H1 (cell line): ENCODE data around the gene PHTF2. TPM values are rescaled to one million over a fixed set of nuclear protein-coding genes. Genes with fewer than 3 reads are reported as not detected.
A peak's percentile ranks its signal among the peaks of the same experiment; 100 is the strongest.

Source experiments
- ASH2L ChIP-seq: fragments of 200-600, 300-600 bp; sonication (generic); IDR thresholded peaks from one replicate; pipeline ENCODE4 v1.7.1; 2017; ENCODE audit warnings: low read length
- ATF2 ChIP-seq: IDR thresholded peaks from 2 replicates; pipeline ENCODE4 v1.6.1; 2012; ENCODE audit warnings: low read length, inconsistent platforms
- CBX5 ChIP-seq: fragments of 300-800, 300-1000 bp; sonication (generic); IDR thresholded peaks from 2 replicates; pipeline ENCODE4 v1.7.1; 2016; ENCODE audit warnings: antibody characterized with exemption, low read length, low read depth
- CHD2 ChIP-seq: IDR thresholded peaks from 2 replicates; pipeline ENCODE4 v1.6.1; 2012; ENCODE audit warnings: low read length, improper control_type of control experiment
- CTCF ChIP-seq, 3 experiments: IDR thresholded peaks; 1 replicate in 2 of 3; 2 replicates in 1 of 3; pipeline versions ENCODE4 v1.5.1 to v1.6.1; 2011; ENCODE audit warnings: low read length in 3 of 3, mild to moderate bottlenecking in 3 of 3, inconsistent platforms in 2 of 3, low read depth in 1 of 3, moderate library complexity in 1 of 3; ENCODE audit not compliant: insufficient read depth in 1 of 3; ENCODE audit errors: control extremely low read depth in 1 of 3
- FOSL1 ChIP-seq: IDR thresholded peaks from 2 replicates; pipeline ENCODE4 v1.6.1; 2011; ENCODE audit warnings: mild to moderate bottlenecking, low read depth, low read length, moderate library complexity; ENCODE audit not compliant: insufficient read depth
- HDAC2 ChIP-seq, 2 experiments: fragments of 300-600 bp in 1 of 2; sonication (generic) in 1 of 2; IDR thresholded peaks; 2 replicates each; pipeline ENCODE4 v1.6.1; 2011 to 2012; ENCODE audit warnings: low read depth in 2 of 2, low read length in 2 of 2, mild to moderate bottlenecking in 2 of 2, moderate library complexity in 2 of 2, borderline replicate concordance in 1 of 2, inconsistent platforms in 1 of 2
- JUND ChIP-seq: IDR thresholded peaks from 2 replicates; pipeline ENCODE4 v1.6.1; 2011; ENCODE audit warnings: mild to moderate bottlenecking, improper control_type of control experiment, low read length
- KDM5A ChIP-seq: fragments of 200-600 bp; IDR thresholded peaks from 2 replicates; pipeline ENCODE4 v1.7.1; 2012; ENCODE audit warnings: mild to moderate bottlenecking, low read length, inconsistent platforms, mixed read lengths
- MAFK ChIP-seq: IDR thresholded peaks from 2 replicates; pipeline ENCODE4 v1.6.1; 2012; ENCODE audit warnings: low read depth, mild to moderate bottlenecking, improper control_type of control experiment, low read length
- NRF1 ChIP-seq: IDR thresholded peaks from 2 replicates; pipeline ENCODE4 v1.6.1; 2011; ENCODE audit warnings: mild to moderate bottlenecking, low read depth, low read length, improper control_type of control experiment
- PHF8 ChIP-seq: fragments of 200-600 bp; sonication (generic); conservative IDR thresholded peaks from 2 replicates; pipeline ENCODE4 v1.7.1; 2012; ENCODE audit warnings: low read depth, mild to moderate bottlenecking, inconsistent platforms, low read length, moderate library complexity
- POLR2A ChIP-seq, 2 experiments: IDR thresholded peaks; 1 replicate in 1 of 2; 2 replicates in 1 of 2; pipeline ENCODE4 v1.6.1; 2011; ENCODE audit warnings: low read depth in 2 of 2, low read length in 2 of 2, mild to moderate bottlenecking in 2 of 2; ENCODE audit errors: control extremely low read depth in 1 of 2
- POLR2AphosphoS5 ChIP-seq: IDR thresholded peaks from 2 replicates; pipeline ENCODE4 v1.6.1; 2011; ENCODE audit warnings: low read depth, low read length
- SAP30 ChIP-seq: fragments of 300-600 bp; sonication (generic); IDR thresholded peaks from 2 replicates; pipeline ENCODE4 v1.7.1; 2012; ENCODE audit warnings: low read length, moderate library complexity, mild to moderate bottlenecking, inconsistent platforms; ENCODE audit not compliant: insufficient read depth, insufficient replicate concordance
- SIN3A ChIP-seq, 2 experiments: IDR thresholded peaks in 1 of 2; conservative IDR thresholded peaks in 1 of 2; 2 replicates each; pipeline ENCODE4 v1.6.1; 2011 to 2012; ENCODE audit warnings: low read length in 2 of 2, improper control_type of control experiment in 1 of 2, low read depth in 1 of 2, mild to moderate bottlenecking in 1 of 2
- SIX5 ChIP-seq: IDR thresholded peaks from 2 replicates; pipeline ENCODE4 v1.6.1; 2011; ENCODE audit warnings: mild to moderate bottlenecking, low read depth, low read length
- SP1 ChIP-seq: IDR thresholded peaks from 2 replicates; pipeline ENCODE4 v1.6.1; 2011; ENCODE audit warnings: low read depth, low read length
- SP4 ChIP-seq: IDR thresholded peaks from 2 replicates; pipeline ENCODE4 v1.6.1; 2012; ENCODE audit warnings: low read length, inconsistent platforms
- TAF1 ChIP-seq: IDR thresholded peaks from 2 replicates; pipeline ENCODE4 v1.6.1; 2011; ENCODE audit warnings: mild to moderate bottlenecking, low read depth, low read length
- polyA plus RNA-seq, 7 experiments: library from polyadenylated mRNA; depleted of rRNA in 3 of 7; stranded (reverse) in 5 of 7; unstranded in 2 of 7; fragments of >200 nt in 5 of 7; fragments of 200-250 nt in 2 of 7; gene quantifications; 1 replicate in 5 of 7; 2 replicates in 1 of 7; 4 replicates in 1 of 7; pipeline versions ENCODE4 v1.2.1 to v1.2.3, GENCODE V29; 2011 to 2013; ENCODE audit warnings: missing spikeins in 2 of 7, mixed read lengths in 2 of 7
- total RNA-seq: library from RNA; stranded (reverse); fragmentation: NEBNext Ultra II Directional; extraction: Animal tissue kit (Norgen Biotek cat#: 25700); gene quantifications from 2 replicates; pipeline ENCODE4 v1.2.1, GENCODE V29; 2021

PHTF2 gene
- total and polyA plus RNA-seq, 2 of the 8 experiments (the other 6 are each of a cell fraction or from before 2014, with no cell fraction given): 9.0 to 25.4 TPM

GRCh38 chr7:77797734-77798393, 709 bp upstream of the PHTF2 start (continued):
- TF ChIP-seq CTCF (IDR thresholded peaks at IDR 0.05; ENCODE audit: control extremely low read depth in 1 of 3, insufficient read depth in 1 of 3, low read depth in 1 of 3, low read length in 3 of 3) (no peak), KDM5A (no peak), NRF1 (no peak), FOSL1 (no peak), HDAC2 (IDR thresholded peaks at IDR 0.05; ENCODE audit: borderline replicate concordance in 1 of 2, low read depth in 2 of 2, low read length in 2 of 2) (peak; percentile 2 to 23; a peak in 1 of 4 replicates), SAP30 (peak; percentile 56), POLR2A (IDR thresholded peaks at IDR 0.05; ENCODE audit: control extremely low read depth in 1 of 2, low read depth in 2 of 2, low read length in 2 of 2) (peak in 1 of 2 experiments; percentile 51; a peak in 1 of 3 replicates), SIN3A (conservative IDR thresholded peaks at IDR 0.05 in 1 of 2, IDR thresholded peaks at IDR 0.05 in 1 of 2; ENCODE audit: low read depth in 1 of 2, low read length in 2 of 2) (peak; percentile 58 to 93; a peak in 3 of 4 replicates), SIX5 (no peak), MAFK (no peak), POLR2AphosphoS5 (no peak), PHF8 (peak; percentile 71), CBX5 (no peak), TAF1 (peak; percentile 58; the same call in 1 of the 2 replicates), ATF2 (no peak), ASH2L (peak; percentile 62), JUND (no peak), CHD2 (no peak), SP1 (no peak), SP4 (no peak)
